ENCODE measurements around the gene NRN1. TPM values are rescaled to one million over a fixed set of nuclear protein-coding genes. Genes with fewer than 3 reads are reported as not detected.

Gene NRN1
- total and polyA plus RNA-seq, 11 donors, result 8.3 to 21.0 (median 12.5) TPM

GRCh38 chr6:5992551-5993225 is 14.0 kb downstream of the NRN1 start:
- TF ChIP-seq POLR2A (IDR thresholded peaks at IDR 0.05) (no peak), CTCF (IDR thresholded peaks at IDR 0.05) (no peak)

GRCh38 chr6:5990786-5991185 is 15.9 kb downstream of the NRN1 start:
- 83 to 91% (median 89%) methylated on average over 4 of the region's 4 CpGs for WGBS, 4 donors
- TF ChIP-seq CTCF (IDR thresholded peaks at IDR 0.05), result no peak
- TF ChIP-seq POLR2A (IDR thresholded peaks at IDR 0.05), result no peak
- no peak overlapping the region for H3K4me3 ChIP-seq
- peaks cover 0 to 43% (median 2%) of the 10 kb centered on the region in 12 donors for H3K4me1 ChIP-seq
- no peak overlapping the region for H3K27ac ChIP-seq
- DNase-seq (no peak), ATAC-seq (no peak)
- no peaks in the 10 kb centered on the region for H3K9me3 ChIP-seq
- peaks cover 14 to 62% (median 30%) of the 10 kb centered on the region in 9 donors for H3K27me3 ChIP-seq
- intact Hi-C loops (cut with DNase I), result loop anchor here in 5 of 10 donors (5.0 to 10.0 kb wide), 3 partner anchors 38 to 526 kb away; no protein-coding TSS in a partner anchor
- no peaks in the 10 kb centered on the region for H3K36me3 ChIP-seq

More at GRCh38 chr6:5992551-5993225, 14.0 kb downstream of the NRN1 start:
- 31 to 40% (median 39%) methylated on average over 9 to 10 of the region's 10 CpGs for WGBS, 4 donors
- intact Hi-C loops (cut with DNase I), result loop anchor here in 5 of 10 donors (5.0 to 10.0 kb wide), 3 partner anchors 40 to 528 kb away; no protein-coding TSS in a partner anchor
- Histone ChIP-seq H3K4me3 (no peak overlapping the region), H3K27ac (no peak overlapping the region), H3K4me1 (peaks cover 0 to 61% (median 17%) of the 10 kb centered on the region in 12 donors), H3K27me3 (peaks cover 27 to 70% (median 49%) of the 10 kb centered on the region in 9 donors), H3K9me3 (no peaks in the 10 kb centered on the region), H3K36me3 (no peaks in the 10 kb centered on the region)
- ATAC-seq, result no peak
- no peak for DNase-seq

- peak in 3 of 5 donors; percentile 37 to 66 (median 38) for DNase-seq
- Histone ChIP-seq H3K9me3 (no peaks in the 10 kb centered on the region), H3K4me1 (peaks cover 0 to 28% (median 0%) of the 10 kb centered on the region in 12 donors), H3K27ac (peak overlapping the region in 1 of 12 donors; percentile 52), H3K27me3 (peaks cover 7 to 50% (median 15%) of the 10 kb centered on the region in 9 donors), H3K36me3 (no peaks in the 10 kb centered on the region), H3K4me3 (no peak overlapping the region)
- intact Hi-C loops (cut with DNase I), result loop anchor here in 2 of 10 donors (10.0 kb wide), 2 partner anchors 514 to 524 kb away; no protein-coding TSS in a partner anchor
- WGBS, 4 donors, result 86 to 94% (median 90%) methylated on average over 5 of the region's 5 CpGs
- TF ChIP-seq POLR2A (IDR thresholded peaks at IDR 0.05) (no peak), CTCF (IDR thresholded peaks at IDR 0.05) (no peak)
- ATAC-seq, result peak; percentile 45 to 89 (median 66)
Observed at GRCh38 chr6:5989141-5989723, 17.5 kb downstream of the NRN1 start.

- intact Hi-C loops (cut with DNase I), result loop anchor here in 2 of 10 donors (10.0 kb wide), 2 partner anchors 512 to 522 kb away; no protein-coding TSS in a partner anchor
- WGBS, 4 donors, result 43 to 93% (median 65%) methylated on average over 2 of the region's 2 CpGs
- TF ChIP-seq POLR2A (IDR thresholded peaks at IDR 0.05), result no peak
- TF ChIP-seq CTCF (IDR thresholded peaks at IDR 0.05), result no peak
- DNase-seq, result no peak
- Histone ChIP-seq H3K9me3 (no peaks in the 10 kb centered on the region), H3K27ac (no peak overlapping the region), H3K4me1 (peaks cover 0 to 29% (median 0%) of the 10 kb centered on the region in 12 donors), H3K36me3 (no peaks in the 10 kb centered on the region), H3K4me3 (no peak overlapping the region), H3K27me3 (peaks cover 0 to 41% (median 4%) of the 10 kb centered on the region in 9 donors)
- ATAC-seq, result no peak
Observed at GRCh38 chr6:5986861-5987260, 19.9 kb downstream of the NRN1 start.

Data from heart left ventricle (tissue), 16 donors.